SU-DHL-6 (cell line): Measurements from ENCODE around the gene ACTL10.

ENCODE experiments used
- H2AFZ ChIP-seq: fragments of 200-600 bp; sonication (generic); 2 replicates; pipeline ENCODE4 v1.6.1; 2014; ENCODE audit warnings: low read depth, mild to moderate bottlenecking, moderate library complexity, mixed read lengths, antibody characterized with exemption, low read length; ENCODE audit not compliant: severe bottlenecking
- H3F3A ChIP-seq: fragments of 200-600 bp; shearing (Covaris generic); 2 replicates; pipeline ENCODE4 v1.6.0; 2016; ENCODE audit warnings: antibody characterized with exemption, mild to moderate bottlenecking; ENCODE audit not compliant: insufficient read depth
- H3K27ac ChIP-seq: fragments of 200-600 bp; sonication (generic); 2 replicates; pipeline ENCODE4 v1.5.1; 2016; ENCODE audit warnings: low read depth, mild to moderate bottlenecking, low read length, moderate library complexity, mixed read lengths
- H3K27me3 ChIP-seq: fragments of 200-600 bp; sonication (generic), shearing (Covaris generic); 2 replicates; pipeline ENCODE4 v1.6.0; 2014; ENCODE audit warnings: mild to moderate bottlenecking, low read length
- H3K36me3 ChIP-seq: fragments of 200-600 bp; sonication (generic); 2 replicates; pipeline ENCODE4 v1.6.1; 2014; ENCODE audit warnings: mild to moderate bottlenecking, low read length, mixed read lengths
- H3K4me2 ChIP-seq: fragments of 300-600, 200-600 bp; shearing (Covaris generic), sonication (generic); 2 replicates; pipeline ENCODE4 v1.6.0; 2014; ENCODE audit warnings: low read length, low read depth, mild to moderate bottlenecking; ENCODE audit not compliant: poor library complexity, severe bottlenecking
- H3K4me3 ChIP-seq: fragments of 200-600 bp; sonication (generic); 2 replicates; pipeline ENCODE4 v1.5.1; 2014; ENCODE audit warnings: antibody characterized with exemption, low read length, mild to moderate bottlenecking, mixed read lengths; ENCODE audit not compliant: insufficient read depth, poor library complexity, severe bottlenecking
- H3K79me2 ChIP-seq: fragments of 200-600 bp; sonication (generic); 2 replicates; pipeline ENCODE4 v1.6.1; 2014; ENCODE audit warnings: mild to moderate bottlenecking, low read length, moderate library complexity; ENCODE audit not compliant: insufficient read depth
- H3K9ac ChIP-seq: fragments of 200-600 bp; sonication (generic); 2 replicates; pipeline ENCODE4 v1.7.0; 2014; ENCODE audit warnings: mild to moderate bottlenecking, low read length
- H3K9me2 ChIP-seq: fragments of 200-600 bp; sonication (generic); replicated peaks from 2 replicates; pipeline ENCODE4 v1.6.1; 2014; ENCODE audit warnings: low read length; ENCODE audit not compliant: insufficient read depth
- H3K9me3 ChIP-seq: fragments of 200-600 bp; sonication (generic); 2 replicates; pipeline ENCODE4 v1.6.1; 2014; ENCODE audit warnings: low read length, mixed read lengths; ENCODE audit not compliant: insufficient read depth
- H4K20me1 ChIP-seq: fragments of 200-600 bp; sonication (generic); 2 replicates; pipeline ENCODE4 v1.6.1; 2014; ENCODE audit warnings: low read depth, mild to moderate bottlenecking, antibody characterized with exemption, low read length, moderate library complexity, mixed read lengths
- CTCF ChIP-seq: fragments of 200-600 bp; sonication (generic); IDR thresholded peaks from one replicate; pipeline ENCODE4 v1.5.1; 2017; ENCODE audit warnings: antibody characterized with exemption, mild to moderate bottlenecking, low read length, moderate library complexity; ENCODE audit not compliant: insufficient read depth, poor library complexity, severe bottlenecking
- EZH2phosphoT487 ChIP-seq: fragments of 200-600 bp; sonication (generic), shearing (Covaris generic); conservative IDR thresholded peaks from 2 replicates; pipeline ENCODE4 v1.6.1; 2018; ENCODE audit warnings: mild to moderate bottlenecking, antibody characterized with exemption, low read length, moderate library complexity, mixed read lengths

ACTL10 gene

GRCh38 chr20:33713865-33714367, 47.2 kb downstream of the ACTL10 start:
- H3K4me3 ChIP-seq = no peak overlapping the region
- TF ChIP-seq CTCF (no peak), EZH2phosphoT487 (no peak)
- no peak overlapping the region for H3K4me2 ChIP-seq
- H3K9me3 ChIP-seq = no peaks in the 10 kb centered on the region
- no peak overlapping the region for H3K9ac ChIP-seq
- no peaks in the 10 kb centered on the region for H3K9me2 ChIP-seq
- H4K20me1 ChIP-seq = no peaks in the 10 kb centered on the region
- H2AFZ ChIP-seq = no peak overlapping the region
- H3K79me2 ChIP-seq = peaks cover 10% of the 10 kb centered on the region; the same call in 1 of the 2 replicates
- H3K27me3 ChIP-seq = no peaks in the 10 kb centered on the region
- H3K36me3 ChIP-seq = no peaks in the 10 kb centered on the region
- no peak overlapping the region for H3K27ac ChIP-seq
- peaks cover 5% of the 10 kb centered on the region; the same call in 1 of the 2 replicates for H3F3A ChIP-seq

- H3K9ac ChIP-seq = no peak overlapping the region
- H3K36me3 ChIP-seq = no peaks in the 10 kb centered on the region
- H4K20me1 ChIP-seq = no peaks in the 10 kb centered on the region
- H3K27me3 ChIP-seq = no peaks in the 10 kb centered on the region
- 0 out of 2 replicates have a peak, but pooled peaks cover 2% of the 10 kb centered on the region for H3F3A ChIP-seq
- TF ChIP-seq CTCF = no peak
- TF ChIP-seq EZH2phosphoT487 = no peak
- no peak overlapping the region for H3K4me3 ChIP-seq
- no peak overlapping the region for H3K27ac ChIP-seq
- H3K4me2 ChIP-seq = no peak overlapping the region
- H3K79me2 ChIP-seq = peaks cover 21% of the 10 kb centered on the region; the same call in 1 of the 2 replicates
- no peak overlapping the region for H2AFZ ChIP-seq
- H3K9me3 ChIP-seq = no peaks in the 10 kb centered on the region
- H3K9me2 ChIP-seq = no peaks in the 10 kb centered on the region
Measured at GRCh38 chr20:33716498-33716897, 49.8 kb downstream of the ACTL10 start.
